GM18517 (cell line): ENCODE results near the gene BBC3.

Source experiments
- ATAC-seq: cut with Tn5 transposase; IDR thresholded peaks from one replicate; pipeline ENCODE4 v1.9.1; 2021; ENCODE audit warnings: mild to moderate bottlenecking, moderate library complexity; ENCODE audit not compliant: unreplicated experiment

BBC3 gene

GRCh38 chr19:47200530-47200929 lies 30.5 kb downstream of the BBC3 start:
- no peak for ATAC-seq

- no peak for ATAC-seq
Observed at GRCh38 chr19:47197141-47197540, 33.9 kb downstream of the BBC3 start.

- no peak for ATAC-seq
Observed at GRCh38 chr19:47195434-47195833, 35.6 kb downstream of the BBC3 start.

- ATAC-seq = no peak
Observed at GRCh38 chr19:47190167-47190727, 40.8 kb downstream of the BBC3 start.

- no peak for ATAC-seq
Observed at GRCh38 chr19:47188507-47189033, 42.4 kb downstream of the BBC3 start.

- ATAC-seq = no peak
Observed at GRCh38 chr19:47187797-47188196, 43.2 kb downstream of the BBC3 start.

GRCh38 chr19:47187335-47187655 lies 43.7 kb downstream of the BBC3 start:
- no peak for ATAC-seq

- ATAC-seq = no peak
Observed at GRCh38 chr19:47186446-47187334, 44.3 kb downstream of the BBC3 start.

- ATAC-seq = no peak
Observed at GRCh38 chr19:47183601-47184000, 47.4 kb downstream of the BBC3 start.

- ATAC-seq = no peak
Observed at GRCh38 chr19:47179653-47180310, 51.2 kb downstream of the BBC3 start.

GRCh38 chr19:47176627-47177090 lies 54.3 kb downstream of the BBC3 start:
- ATAC-seq = no peak

GRCh38 chr19:47176071-47176626 lies 54.9 kb downstream of the BBC3 start:
- no peak for ATAC-seq

GRCh38 chr19:47172666-47173455 lies 58.1 kb downstream of the BBC3 start:
- no peak for ATAC-seq
